ENCODE results near the gene DHDH. TPM values are rescaled to one million over a fixed set of nuclear protein-coding genes. Genes with fewer than 3 reads are reported as not detected.

DHDH gene
- total RNA-seq, 2 experiments from 2014 or later = 4.2 to 4.5 TPM

DNA sequence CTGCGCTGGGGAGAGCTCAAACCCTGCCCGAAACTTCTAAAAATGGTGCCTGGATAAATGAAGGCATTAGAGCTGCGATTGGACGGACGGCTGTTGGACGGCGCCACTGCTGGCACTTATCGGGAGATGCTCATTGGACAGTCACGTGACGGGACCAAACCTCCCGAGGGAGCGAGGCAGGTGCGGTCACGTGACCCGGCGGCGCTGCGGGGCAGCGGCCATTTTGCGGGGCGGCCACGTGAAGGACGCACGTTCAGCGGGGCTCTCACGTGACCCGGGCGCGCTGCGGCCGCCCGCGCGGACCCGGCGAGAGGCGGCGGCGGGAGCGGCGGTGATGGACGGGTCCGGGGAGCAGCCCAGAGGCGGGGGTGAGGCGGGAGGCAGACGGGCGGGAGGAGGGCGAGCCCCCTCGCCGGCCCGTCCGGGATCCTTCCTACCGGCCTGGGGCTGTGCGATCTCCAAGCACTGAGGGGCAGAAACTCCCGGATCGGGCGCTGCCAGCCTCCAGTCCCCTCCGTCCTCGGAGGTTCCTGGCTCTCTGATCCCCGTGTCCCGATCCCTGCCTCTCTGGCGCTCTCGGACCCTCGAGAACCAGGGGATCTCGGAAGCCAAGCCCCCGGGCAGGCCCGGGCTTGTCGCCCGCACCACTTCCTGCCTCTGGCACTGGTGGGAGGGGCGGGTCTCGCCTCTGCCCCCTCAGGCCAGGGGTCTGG is 21.3 kb downstream of the DHDH start, which contains the start of gene BAX:
Gene BAX, plus strand, starts transcription at position 281 of the 713 bp plus-strand sequence. Its CDS starts 54 bp downstream, at position 335.
- H3K9me3 Mint-ChIP-seq = no peaks in the 10 kb centered on the region
- intact Hi-C loops (cut with micrococcal nuclease) = loop anchor here (1.0 to 2.0 kb wide), 3 partner anchors 11 to 80 kb away; partner anchors contain the start of genes FTL and NUCB1
- no peaks in the 10 kb centered on the region for H3K27me3 Mint-ChIP-seq (ENCODE audit: low read depth)
- H3K4me3 Mint-ChIP-seq = peak within 1 kb of the TSS; percentile 77
- peaks cover 29% of the 10 kb centered on the region for H3K4me1 Mint-ChIP-seq (ENCODE audit: low read depth)
- CTCF ChIA-PET = interaction anchor here (0.5 to 2.8 kb wide), 7 partner anchors 9 to 606 kb away, joined by 3 to 13 read pairs (median 4); partner anchors contain the start of gene NUCB1
- peak within 1 kb of the TSS; percentile 89 for H3K27ac Mint-ChIP-seq
- DNase-seq = peak; percentile 98
- H3K36me3 Mint-ChIP-seq (ENCODE audit: low read depth) = peaks cover 33% of the 10 kb centered on the region

DNA sequence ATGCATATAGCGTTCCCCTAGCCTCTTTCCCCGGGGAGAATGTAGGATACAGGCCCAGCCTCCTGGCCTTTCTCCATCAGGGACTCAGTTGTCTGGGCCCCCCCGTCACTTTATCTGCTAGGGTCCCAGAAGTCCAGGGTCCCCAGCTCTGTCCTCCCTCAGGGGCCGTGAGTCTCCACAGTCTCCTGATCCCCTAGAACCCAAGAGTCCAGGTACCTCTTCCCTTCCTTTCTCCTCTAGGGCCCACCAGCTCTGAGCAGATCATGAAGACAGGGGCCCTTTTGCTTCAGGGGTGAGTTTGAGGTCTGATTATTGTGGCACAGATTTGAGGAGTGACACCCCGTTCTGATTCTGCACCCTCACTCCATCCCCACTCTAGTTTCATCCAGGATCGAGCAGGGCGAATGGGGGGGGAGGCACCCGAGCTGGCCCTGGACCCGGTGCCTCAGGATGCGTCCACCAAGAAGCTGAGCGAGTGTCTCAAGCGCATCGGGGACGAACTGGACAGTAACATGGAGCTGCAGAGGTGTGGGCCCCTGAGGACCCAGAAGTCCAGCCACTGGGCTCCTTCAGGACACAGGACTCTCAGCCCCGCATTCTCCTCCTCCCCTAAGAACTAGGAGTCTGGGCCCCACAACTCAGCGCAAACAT is 21.9 kb downstream of the DHDH start:
- peak overlapping the region; percentile 77 for H3K4me3 Mint-ChIP-seq
- peak overlapping the region; percentile 89 for H3K27ac Mint-ChIP-seq
- no peaks in the 10 kb centered on the region for H3K27me3 Mint-ChIP-seq (ENCODE audit: low read depth)
- no peaks in the 10 kb centered on the region for H3K9me3 Mint-ChIP-seq
- DNase-seq = no peak
- intact Hi-C loops (cut with micrococcal nuclease) = loop anchor here (2.0 kb wide), 2 partner anchors 55 to 81 kb away; partner anchors contain the start of gene NUCB1
- peaks cover 35% of the 10 kb centered on the region for H3K36me3 Mint-ChIP-seq (ENCODE audit: low read depth)
- peaks cover 29% of the 10 kb centered on the region for H3K4me1 Mint-ChIP-seq (ENCODE audit: low read depth)
- CTCF ChIA-PET = interaction anchor here (1.7 to 2.8 kb wide), 2 partner anchors 15 to 113 kb away, joined by 4 to 13 read pairs; no protein-coding TSS in a partner anchor

DNA sequence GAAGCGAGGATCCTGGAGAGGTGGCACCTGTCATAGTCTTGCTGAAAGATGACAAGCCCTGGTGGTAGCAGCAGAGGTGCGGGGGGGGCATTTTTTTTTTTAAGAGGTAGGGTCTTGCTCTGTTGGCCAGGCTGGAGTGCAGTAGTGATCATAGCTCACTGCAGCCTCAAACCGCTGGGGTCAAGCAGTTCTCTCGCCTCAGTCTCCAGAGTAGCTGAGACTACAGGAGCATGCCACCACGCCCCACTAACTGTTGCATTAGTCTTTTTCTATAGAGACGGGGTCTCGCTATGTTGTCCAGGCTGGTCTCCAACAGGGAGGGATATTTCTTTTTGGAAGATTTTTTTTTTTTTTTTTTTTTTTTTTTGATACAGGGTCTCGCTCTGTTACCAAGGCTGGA is 24.5 kb downstream of the DHDH start:
- no peak overlapping the region for H3K27ac Mint-ChIP-seq
- intact Hi-C loops (cut with micrococcal nuclease) = no loop called here

DNA sequence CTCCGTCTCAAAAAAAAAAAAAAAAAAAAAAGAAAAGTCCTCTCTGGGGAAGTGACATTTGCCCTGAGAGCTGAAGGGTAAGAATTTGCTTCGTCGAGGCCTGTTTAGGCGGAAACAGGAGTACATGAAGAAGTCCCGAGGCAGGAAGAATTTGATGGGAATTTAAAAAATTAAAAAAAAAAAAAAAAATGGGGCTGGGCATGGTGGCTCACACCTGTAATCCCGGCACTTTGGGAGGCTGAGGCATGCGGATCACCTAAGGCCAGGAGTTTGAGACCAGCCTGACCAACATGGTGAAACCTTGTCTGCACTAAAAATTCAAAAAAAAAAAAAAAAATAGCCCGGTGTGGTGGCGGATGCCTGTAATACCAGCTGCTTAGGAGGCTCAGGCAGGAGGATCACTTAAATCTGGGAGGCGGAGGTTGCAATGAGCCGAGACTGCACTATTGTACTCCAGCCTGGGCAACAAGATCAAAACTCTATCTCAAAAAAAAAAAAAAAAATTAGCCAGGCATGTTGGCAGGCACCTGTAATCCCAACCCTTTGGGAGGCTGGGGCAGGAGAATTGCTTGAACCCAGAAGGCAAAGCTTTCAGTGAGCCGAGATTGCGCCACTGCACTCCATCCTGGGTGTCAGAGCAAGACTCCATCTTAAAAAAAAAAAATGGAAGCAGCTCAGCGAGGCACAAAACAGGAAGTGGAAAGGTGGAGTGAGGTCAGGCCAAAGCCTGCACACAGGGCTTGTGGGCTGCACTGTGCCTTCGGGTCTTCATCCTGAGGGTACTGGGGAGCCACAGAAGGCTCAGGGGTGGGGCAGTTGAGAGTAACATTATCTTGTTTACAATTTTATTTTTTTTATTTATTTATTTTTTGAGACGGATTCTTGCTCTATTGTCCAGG is 26.1 kb downstream of the DHDH start:
- CTCF ChIA-PET = interaction anchor here (1.5 kb wide), 1 partner anchor 34 kb away, joined by 4 read pairs; the partner anchor contains the start of genes GYS1 and RUVBL2
- H3K4me3 Mint-ChIP-seq = no peak overlapping the region
- peaks cover 59% of the 10 kb centered on the region for H3K4me1 Mint-ChIP-seq (ENCODE audit: low read depth)
- H3K27ac Mint-ChIP-seq = no peak overlapping the region
- no peaks in the 10 kb centered on the region for H3K27me3 Mint-ChIP-seq (ENCODE audit: low read depth)
- intact Hi-C loops (cut with micrococcal nuclease) = no loop called here
- no peak for DNase-seq
- peaks cover 44% of the 10 kb centered on the region for H3K36me3 Mint-ChIP-seq (ENCODE audit: low read depth)
- no peaks in the 10 kb centered on the region for H3K9me3 Mint-ChIP-seq

More for the DNA sequence above, 24.5 kb downstream of the DHDH start:
- DNase-seq = no peak
- Mint-ChIP-seq H3K36me3 (ENCODE audit: low read depth) (peaks cover 44% of the 10 kb centered on the region), H3K4me3 (no peak overlapping the region), H3K9me3 (no peaks in the 10 kb centered on the region), H3K27me3 (ENCODE audit: low read depth) (no peaks in the 10 kb centered on the region), H3K4me1 (ENCODE audit: low read depth) (peaks cover 46% of the 10 kb centered on the region)
- CTCF ChIA-PET = no interaction called here

DNA sequence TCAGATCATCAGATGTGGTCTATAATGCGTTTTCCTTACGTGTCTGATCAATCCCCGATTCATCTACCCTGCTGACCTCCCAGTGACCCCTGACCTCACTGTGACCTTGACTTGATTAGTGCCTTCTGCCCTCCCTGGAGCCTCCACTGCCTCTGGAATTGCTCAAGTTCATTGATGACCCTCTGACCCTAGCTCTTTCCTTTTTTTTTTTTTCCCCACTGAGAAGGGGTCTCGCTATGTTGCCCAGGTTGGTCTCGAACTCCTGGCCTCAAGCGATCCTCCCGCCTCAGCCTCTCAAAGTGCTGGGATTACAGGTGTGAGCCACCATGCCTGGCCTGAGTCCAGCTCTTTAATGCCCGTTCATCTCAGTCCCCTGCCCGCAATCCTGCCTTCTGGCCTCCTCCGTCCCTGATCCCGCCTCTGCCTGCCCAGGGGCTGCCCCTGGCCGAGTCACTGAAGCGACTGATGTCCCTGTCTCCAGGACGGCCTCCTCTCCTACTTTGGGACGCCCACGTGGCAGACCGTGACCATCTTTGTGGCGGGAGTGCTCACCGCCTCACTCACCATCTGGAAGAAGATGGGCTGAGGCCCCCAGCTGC is 27.7 kb downstream of the DHDH start:
- Mint-ChIP-seq H3K4me1 (ENCODE audit: low read depth) (peaks cover 56% of the 10 kb centered on the region), H3K4me3 (no peak overlapping the region), H3K27me3 (ENCODE audit: low read depth) (no peaks in the 10 kb centered on the region), H3K27ac (peak overlapping the region; percentile 57), H3K36me3 (ENCODE audit: low read depth) (peaks cover 45% of the 10 kb centered on the region), H3K9me3 (no peaks in the 10 kb centered on the region)
- CTCF ChIA-PET = interaction anchor here (0.6 kb wide), 1 partner anchor 74 kb away, joined by 3 read pairs; no protein-coding TSS in a partner anchor
- intact Hi-C loops (cut with micrococcal nuclease) = no loop called here
- DNase-seq = no peak

DNA sequence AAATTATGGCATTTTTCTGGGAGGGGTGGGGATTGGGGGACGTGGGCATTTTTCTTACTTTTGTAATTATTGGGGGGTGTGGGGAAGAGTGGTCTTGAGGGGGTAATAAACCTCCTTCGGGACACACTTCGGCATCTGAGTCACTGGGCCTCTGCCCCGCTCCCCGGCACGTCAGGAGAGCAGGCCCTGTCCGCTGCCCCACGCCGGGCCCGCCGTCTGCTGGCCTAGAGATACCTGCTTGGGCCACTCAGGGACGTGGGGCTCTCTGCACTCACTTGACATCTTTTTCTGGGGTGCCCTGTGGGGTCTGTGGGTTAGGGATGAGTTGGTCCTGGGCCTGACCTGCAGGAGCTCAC is 28.2 kb downstream of the DHDH start:
- Mint-ChIP-seq H3K4me1 (ENCODE audit: low read depth) (peaks cover 58% of the 10 kb centered on the region), H3K9me3 (no peaks in the 10 kb centered on the region), H3K27ac (peak overlapping the region; percentile 97), H3K36me3 (ENCODE audit: low read depth) (peaks cover 47% of the 10 kb centered on the region), H3K4me3 (peak overlapping the region; percentile 53), H3K27me3 (ENCODE audit: low read depth) (no peaks in the 10 kb centered on the region)
- intact Hi-C loops (cut with micrococcal nuclease) = no loop called here
- CTCF ChIA-PET = interaction anchor here (0.6 to 1.0 kb wide), 2 partner anchors 9 to 75 kb away, joined by 3 to 6 read pairs; no protein-coding TSS in a partner anchor
- DNase-seq = no peak

DNA sequence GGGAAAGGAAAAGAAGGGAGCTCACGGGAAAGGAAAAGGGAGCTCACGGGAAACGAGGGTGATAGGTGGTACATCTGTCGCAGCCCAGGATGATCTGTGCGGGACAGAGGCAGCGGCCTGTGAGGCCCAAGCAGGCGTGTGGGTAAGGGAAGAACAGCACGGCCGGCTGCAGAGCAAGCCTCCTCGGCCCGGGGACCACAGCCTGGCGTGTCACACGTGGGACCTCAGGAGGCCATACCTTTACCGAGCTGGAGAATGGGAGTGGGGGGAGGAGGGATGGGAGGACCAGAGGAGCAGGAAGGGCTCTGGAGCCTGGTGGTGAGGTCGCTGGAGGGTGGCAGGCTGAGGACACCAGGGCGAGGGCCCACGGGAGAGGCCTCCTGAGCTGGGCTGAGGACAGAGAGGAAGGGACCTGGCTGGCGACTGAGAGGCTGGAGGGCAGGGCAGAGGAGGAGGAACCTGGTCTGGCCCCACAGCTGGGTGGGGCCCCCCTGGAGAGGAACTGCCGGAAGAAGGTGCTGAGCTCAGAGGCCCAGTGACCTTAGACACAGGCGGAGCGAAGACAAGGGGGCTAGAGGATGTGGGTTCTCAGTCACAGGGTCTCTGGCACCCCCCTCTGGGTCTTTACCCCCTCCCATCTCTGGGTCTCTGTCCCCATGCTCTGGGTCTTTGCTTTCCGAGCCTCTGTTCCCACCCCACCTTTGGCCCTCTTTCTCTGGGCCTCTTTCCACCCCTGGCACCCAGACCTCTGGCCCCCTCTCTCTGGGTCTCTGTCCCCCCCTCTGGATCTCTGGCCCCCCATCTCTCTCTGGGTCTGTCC is 28.7 kb downstream of the DHDH start:
- H3K27ac Mint-ChIP-seq = peak overlapping the region; percentile 97
- CTCF ChIA-PET = interaction anchor here (0.6 to 1.0 kb wide), 2 partner anchors 9 to 75 kb away, joined by 3 to 6 read pairs; no protein-coding TSS in a partner anchor
- peak; percentile 62 for DNase-seq
- intact Hi-C loops (cut with micrococcal nuclease) = no loop called here
- H3K36me3 Mint-ChIP-seq (ENCODE audit: low read depth) = peaks cover 48% of the 10 kb centered on the region
- H3K4me3 Mint-ChIP-seq = peak overlapping the region; percentile 53
- no peaks in the 10 kb centered on the region for H3K9me3 Mint-ChIP-seq
- H3K27me3 Mint-ChIP-seq (ENCODE audit: low read depth) = no peaks in the 10 kb centered on the region
- H3K4me1 Mint-ChIP-seq (ENCODE audit: low read depth) = peaks cover 60% of the 10 kb centered on the region

DNA sequence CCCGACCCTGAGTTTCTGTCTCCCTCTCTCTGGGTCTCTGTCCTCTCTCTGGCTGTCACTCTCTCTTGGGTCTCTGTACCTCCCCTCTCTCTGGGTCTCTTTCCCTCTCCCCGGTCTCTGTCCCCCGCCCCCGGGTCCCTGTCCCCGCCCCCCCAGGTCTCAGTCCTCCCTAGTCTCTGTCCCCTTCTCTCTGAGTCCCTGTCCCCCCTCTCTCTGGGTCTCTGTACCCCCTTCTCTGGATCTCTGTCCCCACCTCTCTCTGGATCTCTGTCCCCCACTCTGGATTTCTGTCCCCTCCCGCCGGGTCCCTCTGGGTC is 29.3 kb downstream of the DHDH start:
- Mint-ChIP-seq H3K4me3 (peak overlapping the region; percentile 53), H3K4me1 (ENCODE audit: low read depth) (peaks cover 59% of the 10 kb centered on the region), H3K9me3 (no peaks in the 10 kb centered on the region), H3K27me3 (ENCODE audit: low read depth) (no peaks in the 10 kb centered on the region), H3K27ac (peak overlapping the region; percentile 97), H3K36me3 (ENCODE audit: low read depth) (peaks cover 42% of the 10 kb centered on the region)
- no peak for DNase-seq
- intact Hi-C loops (cut with micrococcal nuclease) = no loop called here
- CTCF ChIA-PET = no interaction called here

DNA sequence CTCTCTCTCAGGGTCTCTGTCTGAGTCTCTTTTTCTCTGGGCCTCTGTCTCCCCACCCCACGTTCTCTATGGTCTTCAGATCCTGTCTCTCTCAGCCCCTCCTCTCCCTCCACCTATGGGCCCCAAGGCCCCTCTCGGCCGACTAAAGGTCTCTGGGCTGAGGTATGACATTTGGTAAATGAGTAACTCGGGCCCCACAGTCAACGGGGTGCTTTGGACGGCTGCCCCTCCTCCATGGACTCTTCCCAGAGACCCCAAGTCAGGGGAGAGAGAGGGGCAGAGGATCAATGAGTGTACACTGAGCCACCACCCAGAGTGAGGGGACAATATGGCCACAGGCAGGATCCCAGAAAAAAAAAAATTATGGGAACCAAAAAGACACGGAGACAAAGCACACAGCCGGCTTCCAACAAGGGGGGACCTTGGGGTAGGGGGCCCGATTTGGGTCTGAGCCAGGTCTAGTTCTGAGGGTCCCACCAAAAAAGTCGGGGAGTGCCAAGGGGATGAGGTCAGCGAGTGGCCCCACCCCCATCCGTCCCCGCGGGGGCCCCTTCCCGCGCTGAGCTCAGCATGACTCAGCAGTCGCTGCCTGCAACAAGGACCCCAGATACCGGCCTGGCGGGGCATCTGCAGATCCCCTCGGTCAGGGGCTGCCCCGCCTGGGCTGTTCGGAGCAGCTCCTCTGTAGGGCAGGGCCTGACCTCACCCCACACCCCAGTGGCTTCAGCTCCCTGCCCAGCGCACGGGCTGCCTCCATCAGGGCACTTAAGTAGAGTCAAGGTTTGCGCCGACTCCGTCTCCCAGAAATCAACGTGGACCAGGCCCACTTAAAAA is 30.1 kb downstream of the DHDH start:
- H3K4me3 Mint-ChIP-seq = peak overlapping the region; percentile 100
- no peaks in the 10 kb centered on the region for H3K27me3 Mint-ChIP-seq (ENCODE audit: low read depth)
- H3K4me1 Mint-ChIP-seq (ENCODE audit: low read depth) = peaks cover 58% of the 10 kb centered on the region
- intact Hi-C loops (cut with micrococcal nuclease) = loop anchor here (2.0 kb wide), 1 partner anchor 31 kb away; the partner anchor contains the start of gene DHDH
- CTCF ChIA-PET = interaction anchor here (1.3 kb wide), 1 partner anchor 90 kb away, joined by 3 read pairs; no protein-coding TSS in a partner anchor
- peak; percentile 86 for DNase-seq
- no peaks in the 10 kb centered on the region for H3K9me3 Mint-ChIP-seq
- H3K36me3 Mint-ChIP-seq (ENCODE audit: low read depth) = peaks cover 41% of the 10 kb centered on the region
- H3K27ac Mint-ChIP-seq = peak overlapping the region; percentile 97

Measured in activated naive CD4-positive, alpha-beta T cell treated with anti-CD3 and anti-CD28 coated beads for 36 hours (primary cell).